ENCODE results near the gene ARF3.

- TF ChIP-seq TAF1 (IDR thresholded peaks at IDR 0.05; ENCODE audit: borderline replicate concordance, low read depth, low read length) (no peak), GATA2 (CRISPR knock-in tag; IDR thresholded peaks at IDR 0.05) (no peak), USF1 (IDR thresholded peaks at IDR 0.05; ENCODE audit: borderline replicate concordance, low read depth) (no peak), JUND (IDR thresholded peaks at IDR 0.05) (no peak), CTCF (IDR thresholded peaks at IDR 0.05) (peak; percentile 51), RFX5 (IDR thresholded peaks at IDR 0.05; ENCODE audit: low read length) (no peak), MXI1 (IDR thresholded peaks at IDR 0.05; ENCODE audit: low read depth, low read length) (no peak), EP300 (IDR thresholded peaks at IDR 0.05; ENCODE audit: borderline replicate concordance in 1 of 2, low read depth in 1 of 2, low read length in 1 of 2) (no peak), ZBTB33 (IDR thresholded peaks at IDR 0.05; ENCODE audit: borderline replicate concordance, low read depth) (no peak), GABPA (IDR thresholded peaks at IDR 0.05; ENCODE audit: low read depth) (no peak), TEAD4 (IDR thresholded peaks at IDR 0.05; ENCODE audit: borderline replicate concordance, insufficient read depth) (no peak)
- TF ChIP-seq, protein P1, sequence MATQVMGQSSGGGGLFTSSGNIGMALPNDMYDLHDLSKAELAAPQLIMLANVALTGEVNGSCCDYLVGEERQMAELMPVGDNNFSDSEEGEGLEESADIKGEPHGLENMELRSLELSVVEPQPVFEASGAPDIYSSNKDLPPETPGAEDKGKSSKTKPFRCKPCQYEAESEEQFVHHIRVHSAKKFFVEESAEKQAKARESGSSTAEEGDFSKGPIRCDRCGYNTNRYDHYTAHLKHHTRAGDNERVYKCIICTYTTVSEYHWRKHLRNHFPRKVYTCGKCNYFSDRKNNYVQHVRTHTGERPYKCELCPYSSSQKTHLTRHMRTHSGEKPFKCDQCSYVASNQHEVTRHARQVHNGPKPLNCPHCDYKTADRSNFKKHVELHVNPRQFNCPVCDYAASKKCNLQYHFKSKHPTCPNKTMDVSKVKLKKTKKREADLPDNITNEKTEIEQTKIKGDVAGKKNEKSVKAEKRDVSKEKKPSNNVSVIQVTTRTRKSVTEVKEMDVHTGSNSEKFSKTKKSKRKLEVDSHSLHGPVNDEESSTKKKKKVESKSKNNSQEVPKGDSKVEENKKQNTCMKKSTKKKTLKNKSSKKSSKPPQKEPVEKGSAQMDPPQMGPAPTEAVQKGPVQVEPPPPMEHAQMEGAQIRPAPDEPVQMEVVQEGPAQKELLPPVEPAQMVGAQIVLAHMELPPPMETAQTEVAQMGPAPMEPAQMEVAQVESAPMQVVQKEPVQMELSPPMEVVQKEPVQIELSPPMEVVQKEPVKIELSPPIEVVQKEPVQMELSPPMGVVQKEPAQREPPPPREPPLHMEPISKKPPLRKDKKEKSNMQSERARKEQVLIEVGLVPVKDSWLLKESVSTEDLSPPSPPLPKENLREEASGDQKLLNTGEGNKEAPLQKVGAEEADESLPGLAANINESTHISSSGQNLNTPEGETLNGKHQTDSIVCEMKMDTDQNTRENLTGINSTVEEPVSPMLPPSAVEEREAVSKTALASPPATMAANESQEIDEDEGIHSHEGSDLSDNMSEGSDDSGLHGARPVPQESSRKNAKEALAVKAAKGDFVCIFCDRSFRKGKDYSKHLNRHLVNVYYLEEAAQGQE (IDR thresholded peaks at IDR 0.05; ENCODE audit: low read depth, low read length), result no peak
Observed at GRCh38 chr12:48965298-48965838, 8.1 kb upstream of the ARF3 start.

Measured in SK-N-SH (cell line).